ENCODE measurements around the gene IL18R1. TPM values are rescaled to one million over a fixed set of nuclear protein-coding genes. Genes with fewer than 3 reads are reported as not detected.

IL18R1 gene
- total RNA-seq, 2 donors from 2014 or later = 17.4 to 31.7 TPM

- H3K4me1 Mint-ChIP-seq = no peaks in the 10 kb centered on the region
- H3K4me3 Mint-ChIP-seq = no peak overlapping the region
- H3K36me3 Mint-ChIP-seq (ENCODE audit: low read depth) = no peaks in the 10 kb centered on the region
- H3K9me3 ChIP-seq (ENCODE audit: control insufficient read depth, low read length, poor library complexity, severe bottlenecking) = no peaks in the 10 kb centered on the region
- peaks cover 5% of the 10 kb centered on the region for H3K27me3 Mint-ChIP-seq
- no peak overlapping the region for H3K27ac Mint-ChIP-seq
- no peak for DNase-seq
- no peak for ATAC-seq
These were observed 21.1 kb upstream of the IL18R1 start for GRCh38 chr2:102334486-102334885.

GRCh38 chr2:102335871-102336366 lies 19.7 kb upstream of the IL18R1 start:
- Mint-ChIP-seq H3K4me3 (no peak overlapping the region), H3K27ac (no peak overlapping the region), H3K4me1 (no peaks in the 10 kb centered on the region), H3K27me3 (peaks cover 5% of the 10 kb centered on the region), H3K36me3 (ENCODE audit: low read depth) (no peaks in the 10 kb centered on the region)
- ATAC-seq (no peak), DNase-seq (no peak)
- H3K9me3 ChIP-seq (ENCODE audit: control insufficient read depth, low read length, poor library complexity, severe bottlenecking) = no peaks in the 10 kb centered on the region

DNA sequence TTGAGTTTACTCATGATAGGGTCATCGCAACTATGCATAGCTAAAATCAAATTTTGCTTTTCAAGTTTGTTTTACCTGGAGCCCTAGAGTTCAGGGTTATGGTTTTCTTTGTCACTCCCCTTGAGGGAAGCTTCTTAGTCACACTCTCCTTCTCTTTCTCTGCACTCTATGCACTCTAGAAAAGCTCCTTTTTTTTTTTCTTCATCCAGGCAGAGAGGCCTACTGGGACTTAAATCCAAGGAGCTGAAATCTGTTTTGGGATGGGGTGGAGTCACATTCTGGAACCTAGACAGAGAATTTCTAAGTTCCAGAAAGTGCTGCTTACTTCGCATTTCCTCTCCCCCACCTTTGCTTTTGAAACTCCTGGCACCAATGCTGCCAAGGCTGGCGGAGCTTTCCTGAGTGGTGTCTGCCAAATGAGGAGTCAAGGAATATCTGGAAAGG lies 19.1 kb upstream of the IL18R1 start:
- no peaks in the 10 kb centered on the region for H3K4me1 Mint-ChIP-seq
- ATAC-seq = no peak
- no peak overlapping the region for H3K27ac Mint-ChIP-seq
- no peaks in the 10 kb centered on the region for H3K9me3 ChIP-seq (ENCODE audit: control insufficient read depth, low read length, poor library complexity, severe bottlenecking)
- DNase-seq = no peak
- H3K4me3 Mint-ChIP-seq = no peak overlapping the region
- peaks cover 5% of the 10 kb centered on the region for H3K27me3 Mint-ChIP-seq
- no peaks in the 10 kb centered on the region for H3K36me3 Mint-ChIP-seq (ENCODE audit: low read depth)

DNA sequence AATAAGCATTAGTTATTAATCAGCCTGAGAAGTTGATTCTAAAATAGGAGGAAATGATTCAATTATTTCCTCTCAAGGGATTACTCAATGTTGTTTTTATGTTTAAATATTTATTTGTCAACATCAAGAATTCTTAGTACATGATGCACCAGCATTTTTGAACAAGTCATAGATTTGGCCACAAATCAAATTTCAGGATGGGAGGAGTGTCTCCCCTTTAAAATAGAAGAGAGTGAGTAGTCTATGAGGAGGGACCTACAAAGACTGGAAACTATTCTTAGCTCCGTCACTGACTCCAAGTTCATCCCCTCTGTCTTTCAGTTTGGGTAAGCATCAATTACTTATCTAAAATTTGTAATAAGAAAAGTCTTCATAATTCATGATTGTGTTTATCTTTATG lies 18.6 kb upstream of the IL18R1 start:
- no peak overlapping the region for H3K27ac Mint-ChIP-seq
- H3K27me3 Mint-ChIP-seq = peaks cover 5% of the 10 kb centered on the region
- H3K36me3 Mint-ChIP-seq (ENCODE audit: low read depth) = no peaks in the 10 kb centered on the region
- H3K9me3 ChIP-seq (ENCODE audit: control insufficient read depth, low read length, poor library complexity, severe bottlenecking) = no peaks in the 10 kb centered on the region
- ATAC-seq = no peak
- no peak for DNase-seq
- no peaks in the 10 kb centered on the region for H3K4me1 Mint-ChIP-seq
- no peak overlapping the region for H3K4me3 Mint-ChIP-seq

DNA sequence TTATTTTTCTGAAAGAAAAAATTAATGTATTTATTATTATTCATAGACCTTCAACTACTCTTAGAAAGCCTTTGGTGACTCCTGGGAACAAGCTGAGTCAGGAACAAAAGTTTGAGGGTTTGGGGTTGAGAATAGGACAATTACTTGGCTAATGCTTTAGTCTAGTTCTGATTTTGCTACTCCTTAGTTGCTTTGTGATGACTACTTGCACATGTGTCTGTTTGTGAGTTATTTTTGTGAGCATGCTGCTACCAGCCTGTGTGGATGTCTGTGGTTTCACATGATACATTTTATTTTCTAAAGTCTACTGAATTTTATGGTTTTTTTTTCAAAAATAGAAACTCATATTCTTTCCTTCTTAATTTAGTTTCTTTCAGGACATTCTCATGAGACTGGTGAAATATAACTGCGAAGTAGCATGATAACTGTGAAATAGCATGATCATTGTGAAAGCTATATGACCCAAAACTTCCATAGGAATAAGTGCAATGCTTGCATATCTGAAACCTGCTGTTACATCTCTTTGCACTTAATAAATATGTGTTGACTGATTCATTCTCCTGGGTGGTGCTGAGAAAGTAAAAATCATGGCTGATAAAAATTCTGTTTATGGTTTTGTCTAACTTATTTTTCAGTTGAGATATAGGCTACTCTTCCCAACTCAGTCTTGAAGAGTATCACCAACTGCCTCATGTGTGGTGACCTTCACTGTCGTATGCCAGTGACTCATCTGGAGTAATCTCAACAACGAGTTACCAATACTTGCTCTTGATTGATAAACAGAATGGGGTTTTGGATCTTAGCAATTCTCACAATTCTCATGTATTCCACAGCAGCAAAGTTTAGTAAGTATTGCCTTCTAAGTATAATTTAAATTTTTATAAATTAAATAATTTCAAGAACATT lies 17.9 kb upstream of the IL18R1 start:
- H3K27ac Mint-ChIP-seq = no peak overlapping the region
- DNase-seq (no peak), ATAC-seq (no peak)
- H3K9me3 ChIP-seq (ENCODE audit: control insufficient read depth, low read length, poor library complexity, severe bottlenecking) = no peaks in the 10 kb centered on the region
- H3K4me1 Mint-ChIP-seq = no peaks in the 10 kb centered on the region
- no peaks in the 10 kb centered on the region for H3K36me3 Mint-ChIP-seq (ENCODE audit: low read depth)
- H3K27me3 Mint-ChIP-seq = peaks cover 5% of the 10 kb centered on the region
- H3K4me3 Mint-ChIP-seq = no peak overlapping the region

- Mint-ChIP-seq H3K27me3 (no peaks in the 10 kb centered on the region), H3K4me1 (no peaks in the 10 kb centered on the region), H3K4me3 (no peak overlapping the region), H3K36me3 (ENCODE audit: low read depth) (no peaks in the 10 kb centered on the region), H3K27ac (no peak overlapping the region)
- ATAC-seq = no peak
- H3K9me3 ChIP-seq (ENCODE audit: control insufficient read depth, low read length, poor library complexity, severe bottlenecking) = no peaks in the 10 kb centered on the region
- no peak for DNase-seq
These were observed 14.8 kb upstream of the IL18R1 start for GRCh38 chr2:102340778-102341177.

GRCh38 chr2:102342888-102343287 lies 12.7 kb upstream of the IL18R1 start:
- Mint-ChIP-seq H3K27me3 (no peaks in the 10 kb centered on the region), H3K4me1 (no peaks in the 10 kb centered on the region), H3K27ac (no peak overlapping the region), H3K4me3 (no peak overlapping the region), H3K36me3 (ENCODE audit: low read depth) (no peaks in the 10 kb centered on the region)
- H3K9me3 ChIP-seq (ENCODE audit: control insufficient read depth, low read length, poor library complexity, severe bottlenecking) = no peaks in the 10 kb centered on the region
- DNase-seq = no peak
- ATAC-seq = no peak

DNA sequence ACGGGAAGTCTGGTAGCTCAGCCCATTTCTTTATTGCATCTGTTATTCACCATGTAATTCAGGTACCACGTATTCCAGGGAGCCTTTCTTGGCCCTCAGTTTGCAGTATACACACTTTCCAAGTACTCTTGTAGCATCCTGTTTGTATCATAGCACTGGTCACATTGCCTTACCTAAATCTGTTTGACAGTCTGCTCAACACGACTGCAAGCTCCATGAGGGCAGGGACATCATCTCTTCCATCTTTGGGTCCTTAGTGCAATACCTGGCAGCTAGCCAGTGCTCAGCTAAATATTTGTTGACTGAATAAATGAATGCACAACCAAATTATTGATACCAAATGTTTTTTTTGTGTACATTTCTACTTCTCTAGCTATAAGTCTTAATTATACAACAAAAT lies 11.2 kb upstream of the IL18R1 start:
- Mint-ChIP-seq H3K4me3 (no peak overlapping the region), H3K4me1 (no peaks in the 10 kb centered on the region), H3K27me3 (no peaks in the 10 kb centered on the region), H3K36me3 (ENCODE audit: low read depth) (no peaks in the 10 kb centered on the region), H3K27ac (no peak overlapping the region)
- no peaks in the 10 kb centered on the region for H3K9me3 ChIP-seq (ENCODE audit: control insufficient read depth, low read length, poor library complexity, severe bottlenecking)
- no peak for DNase-seq
- no peak for ATAC-seq

- Mint-ChIP-seq H3K36me3 (ENCODE audit: low read depth) (no peaks in the 10 kb centered on the region), H3K4me3 (no peak overlapping the region), H3K4me1 (no peaks in the 10 kb centered on the region), H3K27ac (no peak overlapping the region), H3K27me3 (no peaks in the 10 kb centered on the region)
- ATAC-seq = no peak
- H3K9me3 ChIP-seq (ENCODE audit: control insufficient read depth, low read length, poor library complexity, severe bottlenecking) = no peaks in the 10 kb centered on the region
- no peak for DNase-seq
These were observed 10.2 kb upstream of the IL18R1 start for GRCh38 chr2:102345329-102345920.

- DNase-seq (no peak), ATAC-seq (no peak)
- no peaks in the 10 kb centered on the region for H3K9me3 ChIP-seq (ENCODE audit: control insufficient read depth, low read length, poor library complexity, severe bottlenecking)
- Mint-ChIP-seq H3K27ac (no peak overlapping the region), H3K4me3 (no peak overlapping the region), H3K36me3 (ENCODE audit: low read depth) (no peaks in the 10 kb centered on the region), H3K27me3 (no peaks in the 10 kb centered on the region), H3K4me1 (no peaks in the 10 kb centered on the region)
These were observed 9.0 kb upstream of the IL18R1 start for GRCh38 chr2:102346381-102347130.

GRCh38 chr2:102350137-102350793 lies 5.3 kb upstream of the IL18R1 start:
- H3K27me3 Mint-ChIP-seq = no peaks in the 10 kb centered on the region
- H3K4me1 Mint-ChIP-seq = no peaks in the 10 kb centered on the region
- ATAC-seq (no peak), DNase-seq (no peak)
- no peaks in the 10 kb centered on the region for H3K9me3 ChIP-seq (ENCODE audit: control insufficient read depth, low read length, poor library complexity, severe bottlenecking)
- no peaks in the 10 kb centered on the region for H3K36me3 Mint-ChIP-seq (ENCODE audit: low read depth)
- no peak overlapping the region for H3K4me3 Mint-ChIP-seq
- no peak overlapping the region for H3K27ac Mint-ChIP-seq

DNA sequence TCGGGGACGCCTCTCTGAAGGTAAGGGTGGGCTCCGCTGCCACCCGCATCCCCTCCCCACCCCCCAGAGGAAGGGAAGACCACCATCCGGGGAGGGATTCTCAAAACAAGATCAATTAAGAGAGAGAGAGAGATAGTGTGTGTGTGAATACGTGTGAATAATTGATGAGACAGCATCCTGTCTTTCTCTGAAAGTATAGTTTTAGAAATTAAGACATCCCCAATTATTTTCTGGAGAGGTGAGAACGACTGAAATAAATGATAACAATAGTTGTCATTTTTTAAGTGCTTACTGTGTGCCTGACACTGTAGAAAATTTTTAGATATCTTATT lies 751 bp downstream of the IL18R1 start:
- Mint-ChIP-seq H3K36me3 (ENCODE audit: low read depth) (peaks cover 3% of the 10 kb centered on the region), H3K4me1 (peaks cover 32% of the 10 kb centered on the region), H3K4me3 (peak overlapping the region; percentile 100)

DNA sequence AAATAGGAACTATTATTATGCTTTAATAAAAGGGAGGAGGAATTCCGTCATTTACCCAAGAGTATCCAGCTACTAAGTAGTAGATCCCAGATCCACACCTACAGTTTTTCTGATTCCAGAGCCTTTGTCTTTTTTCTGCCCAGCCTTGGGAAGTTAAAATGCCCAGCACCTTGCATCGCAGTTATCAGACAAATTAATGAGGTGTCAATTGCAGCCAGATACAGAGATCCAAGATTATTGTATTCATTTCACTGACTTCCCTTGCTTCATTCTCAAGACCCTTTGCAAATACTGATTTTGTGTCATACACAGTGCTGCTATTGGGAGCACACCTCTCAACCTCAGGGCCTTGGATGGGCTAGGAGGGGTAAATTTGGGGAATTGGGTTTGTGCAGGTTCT lies 1.1 kb downstream of the IL18R1 start:
- peaks cover 35% of the 10 kb centered on the region for H3K4me1 Mint-ChIP-seq

More for the DNA sequence above, 751 bp downstream of the IL18R1 start:
- no peaks in the 10 kb centered on the region for H3K9me3 ChIP-seq (ENCODE audit: control insufficient read depth, low read length, poor library complexity, severe bottlenecking)
- H3K27me3 Mint-ChIP-seq = no peaks in the 10 kb centered on the region
- DNase-seq (no peak), ATAC-seq (peak; percentile 16)
- peak overlapping the region; percentile 99 for H3K27ac Mint-ChIP-seq

More for the DNA sequence above, 1.1 kb downstream of the IL18R1 start:
- ATAC-seq (no peak), DNase-seq (no peak)
- no peaks in the 10 kb centered on the region for H3K27me3 Mint-ChIP-seq
- peak overlapping the region; percentile 99 for H3K27ac Mint-ChIP-seq
- H3K36me3 Mint-ChIP-seq (ENCODE audit: low read depth) = peaks cover 3% of the 10 kb centered on the region
- H3K4me3 Mint-ChIP-seq = peak overlapping the region; percentile 100
- H3K9me3 ChIP-seq (ENCODE audit: control insufficient read depth, low read length, poor library complexity, severe bottlenecking) = no peaks in the 10 kb centered on the region

All from T-helper 17 cell (primary cell).